Stimulated activated CD4-positive, alpha-beta T cell treated with anti-CD3 and anti-CD28 coated beads, Interleukin-12 subunit alpha, Interleukin-12 subunit beta, amount 100 ng/mL, for 4 hours (primary cell): ENCODE data around the gene RAB3IL1.
"Not testable (repeated sequence)": the region's sequence is repeated elsewhere in the genome, so short reads cannot be mapped to it uniquely, and the experiment has no call there.

Experiments
- DNase-seq: peaks from one replicate; pipeline ENCODE4 v3.0.0-alpha.2; 2020

RAB3IL1 gene, protein sequence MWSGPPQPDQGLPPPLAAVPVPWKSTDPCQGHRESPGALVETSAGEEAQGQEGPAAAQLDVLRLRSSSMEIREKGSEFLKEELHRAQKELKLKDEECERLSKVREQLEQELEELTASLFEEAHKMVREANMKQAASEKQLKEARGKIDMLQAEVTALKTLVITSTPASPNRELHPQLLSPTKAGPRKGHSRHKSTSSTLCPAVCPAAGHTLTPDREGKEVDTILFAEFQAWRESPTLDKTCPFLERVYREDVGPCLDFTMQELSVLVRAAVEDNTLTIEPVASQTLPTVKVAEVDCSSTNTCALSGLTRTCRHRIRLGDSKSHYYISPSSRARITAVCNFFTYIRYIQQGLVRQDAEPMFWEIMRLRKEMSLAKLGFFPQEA

DNA sequence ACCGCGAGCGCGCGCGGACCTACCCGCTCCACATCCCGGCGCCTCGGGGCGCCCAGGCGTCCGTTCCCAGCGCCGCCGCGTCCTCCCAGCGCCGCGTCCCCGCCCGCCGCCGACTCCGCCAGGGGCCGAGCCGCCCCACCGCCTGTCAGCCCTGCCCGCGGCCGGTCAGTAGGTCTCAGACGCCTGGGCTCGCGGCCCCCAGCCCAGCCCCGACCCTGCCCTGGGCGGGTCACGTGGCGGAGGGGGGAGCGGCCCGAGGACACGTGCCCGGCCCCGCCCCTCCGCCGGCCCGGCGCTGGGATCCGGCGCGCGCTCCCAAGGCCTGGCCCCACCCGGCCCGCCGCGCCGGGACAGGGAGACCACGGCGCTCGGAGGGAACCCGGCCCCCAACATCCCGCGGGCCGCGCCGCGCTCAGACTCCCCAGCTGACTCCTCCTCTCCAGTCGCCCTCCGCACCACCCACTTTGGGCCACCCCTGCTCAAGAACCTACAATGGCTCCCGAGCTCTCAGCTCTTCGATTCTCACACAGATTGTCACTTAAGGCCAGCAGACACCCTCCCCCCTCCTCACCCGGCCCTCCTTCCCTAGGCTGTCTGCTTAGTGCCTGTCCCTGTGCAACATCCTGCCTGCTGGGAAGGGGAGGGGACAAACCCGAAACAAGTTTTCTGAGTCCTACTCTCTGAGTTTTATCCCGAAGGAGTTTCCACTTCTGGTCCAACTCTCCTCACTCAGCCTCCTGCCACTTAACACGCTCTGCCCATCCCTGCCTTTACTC lies at the start of gene RAB3IL1:
Gene RAB3IL1, minus strand, starts transcription at position 233 of the 776 bp plus-strand sequence. Its CDS starts 199 bp downstream, at position 34.
- peak; percentile 16 for DNase-seq

DNA sequence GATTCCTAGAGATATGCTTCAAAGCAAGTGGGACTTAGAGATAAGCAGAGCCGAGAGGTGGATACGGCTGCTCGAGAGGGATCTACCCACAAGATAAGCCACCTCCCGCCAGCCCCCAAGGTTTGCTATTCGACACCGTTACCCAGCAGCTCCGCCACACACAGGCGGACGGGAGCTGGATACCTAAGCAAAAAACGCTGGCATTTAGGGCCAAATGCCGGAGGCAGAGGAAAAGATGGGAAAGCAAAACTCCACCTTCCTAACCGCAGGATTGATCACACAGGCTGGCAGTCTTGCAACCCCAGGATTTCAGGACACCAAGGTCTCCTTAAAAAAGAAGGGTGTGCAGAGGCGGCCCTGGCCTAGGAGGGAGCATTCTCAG lies 49.4 kb upstream of the RAB3IL1 start:
- peak; percentile 23 for DNase-seq

DNA sequence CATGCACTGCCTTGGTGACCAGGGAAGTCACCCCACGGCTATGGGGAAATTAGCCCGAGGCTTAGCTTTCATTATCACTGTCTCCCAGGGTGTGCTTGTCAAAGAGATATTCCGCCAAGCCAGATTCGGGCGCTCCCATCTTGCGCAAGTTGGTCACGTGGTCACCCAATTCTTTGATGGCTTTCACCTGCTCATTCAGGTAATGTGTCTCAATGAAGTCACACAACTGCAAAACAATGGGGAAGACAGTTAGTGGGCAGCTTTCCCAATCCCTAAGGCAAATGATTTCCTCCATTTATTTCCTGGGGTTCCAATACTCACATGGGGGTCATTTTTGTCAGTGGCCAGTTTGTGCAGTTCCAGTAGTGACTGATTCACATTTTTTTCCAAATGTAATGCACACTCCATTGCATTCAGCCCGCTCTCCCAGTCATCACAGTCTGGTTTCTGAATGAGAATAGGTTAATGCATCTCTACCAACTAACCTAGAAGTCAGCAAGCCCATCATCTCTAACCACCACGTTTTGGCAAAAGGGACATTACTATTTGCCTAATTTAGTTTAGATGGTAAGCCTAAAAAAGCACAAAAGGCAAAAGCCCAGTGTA lies 47.4 kb upstream of the RAB3IL1 start:
- DNase-seq = not testable (repeated sequence)

DNA sequence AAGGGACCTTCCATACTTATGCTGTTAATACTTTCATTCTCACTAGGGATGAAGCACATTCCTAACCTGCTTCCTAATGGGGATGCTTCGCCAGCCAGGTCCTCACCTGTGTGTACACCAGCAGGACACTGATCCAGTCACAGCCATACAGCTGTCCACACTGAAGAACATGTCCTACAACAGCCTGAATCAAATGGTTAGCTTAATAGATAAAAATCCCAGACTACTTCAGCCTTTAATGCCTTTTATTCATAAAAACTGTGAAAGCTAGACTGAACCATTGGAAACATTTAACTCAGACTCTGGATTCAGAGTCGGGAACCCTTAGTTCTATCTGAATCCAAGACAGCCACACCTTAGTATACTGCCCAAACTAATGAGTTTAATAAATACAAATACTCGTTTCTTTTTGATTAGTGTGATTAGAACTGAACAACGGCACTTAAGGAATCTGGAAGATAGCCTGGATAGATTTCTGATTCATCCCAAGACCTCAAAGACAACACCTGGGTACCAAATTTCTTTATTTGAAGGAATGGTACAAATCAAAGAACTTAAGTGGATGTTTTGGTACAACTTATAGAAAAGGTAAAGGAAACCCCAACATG lies 46.8 kb upstream of the RAB3IL1 start:
- no peak for DNase-seq

DNA sequence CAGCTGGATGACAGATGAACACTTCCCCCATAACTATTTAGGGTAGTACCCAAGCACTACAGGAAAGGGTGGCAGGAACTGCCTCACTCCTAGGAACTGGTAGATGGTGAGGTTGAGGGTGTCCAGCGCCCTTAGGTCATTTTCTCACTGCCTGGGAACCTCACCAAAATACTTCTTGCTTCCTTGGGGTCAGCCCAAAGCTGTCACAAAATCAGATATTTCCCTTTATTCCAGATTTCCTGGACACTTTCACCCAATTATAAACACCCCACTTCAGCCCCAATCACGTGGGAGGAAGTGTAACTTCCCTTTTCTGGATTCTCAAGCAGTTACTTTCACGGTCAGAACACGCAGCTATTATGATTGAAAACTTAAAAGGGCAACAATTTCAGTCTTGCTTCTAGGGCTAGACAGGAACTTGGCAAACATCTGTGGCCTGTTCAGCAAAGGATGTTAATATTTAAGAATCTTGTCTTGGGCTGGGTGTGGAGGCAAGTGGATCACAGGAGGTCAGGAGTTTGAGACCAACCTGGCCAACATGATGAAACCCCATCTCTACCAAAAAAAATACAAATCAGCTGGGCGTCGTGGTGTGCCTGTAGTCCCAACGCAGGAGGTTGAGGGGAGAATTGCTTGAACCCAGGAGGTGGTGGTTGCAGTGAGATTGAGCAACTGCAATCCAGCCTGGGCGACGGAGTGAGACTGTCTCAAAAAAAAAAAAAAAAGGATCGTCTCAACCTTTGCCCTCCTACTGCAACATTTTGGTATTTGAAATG lies 46.1 kb upstream of the RAB3IL1 start:
- no peak for DNase-seq

DNA sequence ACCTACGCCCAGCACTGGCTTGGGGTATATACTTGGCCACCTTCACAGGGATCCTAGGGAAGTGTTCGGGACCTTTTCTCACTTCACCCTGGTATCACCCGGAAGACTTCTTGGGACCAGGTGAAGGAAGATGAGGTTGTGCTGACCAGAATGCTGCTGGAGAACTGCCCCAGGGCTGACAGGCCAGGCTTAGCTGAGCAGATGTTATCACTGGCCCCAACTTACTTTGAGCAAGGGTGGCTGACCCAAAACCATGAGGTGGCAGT lies 45.6 kb upstream of the RAB3IL1 start:
- DNase-seq = no peak

DNA sequence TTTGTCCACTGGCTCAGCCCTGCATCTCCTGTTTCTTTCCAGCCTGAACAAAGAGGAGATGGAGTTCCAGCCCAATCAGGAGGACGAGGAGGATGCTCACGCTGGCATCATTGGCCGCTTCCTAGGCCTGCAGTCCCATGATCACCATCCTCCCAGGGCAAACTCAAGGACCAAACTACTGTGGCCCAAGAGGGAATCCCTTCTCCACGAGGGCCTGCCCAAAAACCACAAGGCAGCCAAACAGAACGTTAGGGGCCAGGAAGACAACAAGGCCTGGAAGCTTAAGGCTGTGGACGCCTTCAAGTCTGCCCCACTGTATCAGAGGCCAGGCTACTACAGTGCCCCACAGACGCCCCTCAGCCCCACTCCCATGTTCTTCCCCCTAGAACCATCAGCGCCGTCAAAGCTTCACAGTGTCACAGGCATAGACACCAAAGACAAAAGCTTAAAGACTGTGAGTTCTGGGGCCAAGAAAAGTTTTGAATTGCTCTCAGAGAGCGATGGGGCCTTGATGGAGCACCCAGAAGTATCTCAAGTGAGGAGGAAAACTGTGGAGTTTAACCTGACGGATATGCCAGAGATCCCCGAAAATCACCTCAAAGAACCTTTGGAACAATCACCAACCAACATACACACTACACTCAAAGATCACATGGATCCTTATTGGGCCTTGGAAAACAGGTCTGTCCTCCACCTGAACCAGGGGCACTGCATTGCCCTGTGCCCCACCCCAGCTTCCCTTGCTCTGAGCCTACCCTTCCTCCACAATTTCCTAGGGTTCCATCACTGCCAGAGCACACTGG lies 45.0 kb upstream of the RAB3IL1 start:
- DNase-seq = no peak

DNA sequence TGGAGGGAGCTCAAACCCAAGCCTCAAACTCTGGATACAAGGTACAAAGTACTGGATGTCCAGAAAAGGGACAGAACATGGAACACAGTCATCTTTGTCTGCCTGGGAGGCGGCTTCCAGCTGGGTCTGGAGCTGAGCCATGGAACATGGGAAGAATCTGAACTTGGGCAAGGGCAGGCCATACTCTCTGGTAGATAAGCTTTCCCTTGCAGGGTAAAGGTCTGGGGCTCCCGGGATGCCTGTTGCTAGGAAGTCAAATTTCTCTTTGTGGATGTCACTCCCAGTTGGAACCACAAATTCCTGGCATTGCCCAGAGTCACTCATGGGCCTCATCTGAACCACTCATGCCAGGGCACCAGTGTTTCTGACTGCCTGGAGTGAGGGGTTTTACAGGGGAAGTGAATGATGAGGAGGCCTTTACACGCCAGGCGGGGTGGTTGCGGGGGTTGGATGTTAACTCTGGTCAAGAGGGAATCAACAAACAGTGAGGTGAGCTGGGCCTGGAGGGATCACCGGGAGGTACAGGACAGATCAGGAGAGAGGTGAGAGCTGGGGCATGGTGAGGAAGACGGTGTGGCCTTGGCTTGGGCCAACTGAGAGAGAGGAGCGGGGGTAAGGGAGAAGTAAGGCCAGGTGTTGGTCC lies 44.3 kb upstream of the RAB3IL1 start:
- no peak for DNase-seq

DNA sequence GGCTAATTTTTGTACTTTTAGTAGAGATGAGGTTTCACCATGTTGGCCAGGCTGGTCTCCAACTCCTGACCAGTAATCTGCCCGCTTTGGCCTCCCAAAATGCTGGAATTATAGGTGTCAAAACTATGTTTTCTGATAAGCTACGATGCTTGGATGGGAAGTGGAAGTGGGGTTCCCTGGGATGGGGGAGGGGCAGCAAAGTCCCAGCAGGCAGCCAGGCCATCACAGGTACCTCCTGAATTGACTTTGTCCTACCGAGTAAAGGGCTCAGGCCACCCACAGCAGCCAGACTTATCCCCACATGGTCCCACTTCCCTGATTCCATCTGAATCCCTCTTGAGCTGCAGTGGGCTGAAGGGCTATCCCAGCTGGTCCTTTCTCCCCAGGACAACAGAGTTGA lies 43.2 kb upstream of the RAB3IL1 start:
- no peak for DNase-seq

DNA sequence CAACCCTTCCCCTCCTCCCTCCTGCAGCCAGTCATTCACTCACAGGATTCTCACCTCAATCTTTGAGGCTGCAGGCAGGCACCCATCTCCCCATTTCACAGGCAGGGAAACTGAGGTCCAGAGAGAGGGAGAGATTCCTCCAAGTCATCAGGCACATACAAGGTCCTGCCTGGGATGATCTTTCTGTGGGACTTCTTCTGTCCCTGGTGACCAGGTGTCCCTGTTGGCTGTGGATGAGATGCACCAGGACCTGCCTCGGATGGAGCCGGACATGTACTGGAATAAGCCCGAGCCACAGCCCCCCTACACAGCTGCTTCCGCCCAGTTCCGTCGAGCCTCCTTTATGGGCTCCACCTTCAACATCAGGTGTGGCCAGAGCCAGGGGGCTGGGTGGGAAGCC lies 42.3 kb upstream of the RAB3IL1 start:
- no peak for DNase-seq

DNA sequence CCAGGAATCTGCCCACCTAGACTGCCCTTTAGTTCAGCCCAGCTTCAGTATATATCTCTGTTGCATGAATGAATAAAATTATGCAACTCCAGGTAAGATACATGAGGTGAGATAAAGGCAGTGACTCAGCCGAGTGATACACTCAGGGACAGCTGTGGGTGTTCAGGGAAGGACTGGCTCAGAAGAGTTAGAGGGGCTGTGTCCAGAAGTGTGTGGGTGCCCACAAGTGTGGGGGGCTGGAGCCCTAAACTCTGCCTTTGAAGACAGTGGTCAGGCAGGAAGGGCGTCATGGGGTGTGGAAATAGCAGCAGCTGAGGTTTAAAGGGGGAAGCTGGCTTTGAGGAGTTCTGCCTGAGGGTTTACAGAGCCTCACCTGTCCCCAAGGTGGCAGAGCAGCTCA lies 41.7 kb upstream of the RAB3IL1 start:
- no peak for DNase-seq

DNA sequence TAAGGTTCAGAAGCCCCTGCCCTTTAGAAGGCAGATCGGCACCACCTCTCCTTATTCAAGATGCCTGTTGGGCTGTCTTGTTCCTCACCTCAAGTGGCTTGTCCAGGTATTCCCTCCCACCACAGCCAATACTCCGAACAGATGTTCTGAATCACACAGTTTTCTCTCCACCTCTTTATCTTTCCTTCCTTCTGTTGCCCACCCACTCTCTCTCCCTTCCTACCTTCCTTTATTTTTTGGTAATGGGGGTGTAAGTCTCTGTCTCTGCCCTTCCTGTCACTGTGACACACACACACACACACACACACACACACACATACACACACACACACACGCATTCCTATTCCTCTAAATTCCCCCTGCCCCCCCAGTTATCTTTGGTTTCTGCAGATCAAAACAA lies 41.2 kb upstream of the RAB3IL1 start:
- no peak for DNase-seq

DNA sequence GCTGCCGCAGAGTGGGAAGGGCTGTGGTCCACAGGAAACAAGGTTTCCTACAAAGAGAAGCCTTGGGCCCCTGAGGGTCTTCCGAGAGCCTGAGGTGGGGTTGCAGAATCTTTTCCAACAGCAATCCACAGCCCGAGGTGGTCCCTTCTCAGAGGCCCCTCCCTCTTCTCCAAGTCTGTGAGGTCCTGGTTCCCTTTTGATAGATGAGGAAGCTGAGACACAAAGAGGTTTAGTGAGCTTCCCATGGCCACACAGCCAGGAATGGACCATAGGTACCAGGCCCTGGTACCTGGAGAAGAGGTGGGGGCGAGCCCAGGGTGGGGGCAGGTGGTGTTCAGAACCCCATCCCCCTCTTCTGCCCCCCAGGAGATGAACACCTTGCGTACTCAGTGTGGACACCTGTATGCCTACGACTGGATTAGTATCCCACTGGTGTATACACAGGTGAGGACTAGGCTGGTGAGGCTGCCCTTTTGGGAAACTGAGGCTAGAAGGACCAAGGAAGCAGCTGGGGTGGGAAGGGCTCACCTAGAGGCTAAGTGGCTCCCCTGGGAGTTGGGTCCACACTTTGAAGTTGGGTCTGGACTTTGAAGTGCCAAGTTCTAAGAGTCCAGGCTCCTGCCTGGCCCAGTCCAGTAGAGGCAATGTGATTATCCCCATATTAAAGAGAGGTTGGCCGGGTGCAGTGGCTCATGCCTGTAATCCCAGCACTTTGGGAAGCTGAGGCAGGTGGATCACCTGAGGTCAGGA lies 39.8 kb upstream of the RAB3IL1 start:
- no peak for DNase-seq

DNA sequence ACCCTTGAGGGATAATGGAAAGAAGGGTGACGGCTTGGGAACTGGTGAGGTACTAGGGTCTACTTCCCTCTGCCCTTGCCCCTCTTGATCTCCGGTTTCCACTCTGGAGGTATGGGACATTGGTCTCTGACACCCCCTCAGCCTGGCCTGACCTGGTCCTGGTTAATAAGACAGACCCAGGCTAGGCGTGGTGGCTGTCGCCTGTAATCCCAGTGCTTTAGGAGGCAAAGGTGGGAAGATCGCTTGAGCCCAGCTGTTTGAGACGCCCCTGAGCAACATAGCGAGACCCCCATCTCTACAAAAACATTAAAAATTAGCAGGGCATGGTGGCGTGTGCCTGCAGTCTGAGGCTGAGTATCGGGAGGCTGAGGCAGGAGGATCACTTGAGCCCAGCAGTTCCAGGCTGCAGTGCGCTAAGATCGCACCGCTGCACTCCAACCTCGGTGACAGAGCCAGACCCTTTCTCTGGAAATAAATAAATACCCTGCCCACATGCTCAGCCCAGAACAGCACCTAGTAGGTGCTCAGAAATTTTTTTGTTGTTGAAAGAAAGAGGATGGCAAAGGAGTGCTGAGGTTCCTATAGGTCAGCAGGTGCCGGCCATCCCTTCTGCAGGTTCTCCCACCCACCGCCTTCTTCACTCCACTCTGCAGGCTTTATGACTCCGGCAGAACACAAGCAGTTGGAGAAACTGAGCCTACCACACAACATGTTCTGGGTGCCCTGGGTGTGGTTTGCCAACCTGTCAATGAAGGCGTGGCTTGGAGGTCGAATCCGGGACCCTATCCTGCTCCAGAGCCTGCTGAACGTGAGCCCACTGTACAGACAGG lies 39.0 kb upstream of the RAB3IL1 start:
- DNase-seq = no peak

DNA sequence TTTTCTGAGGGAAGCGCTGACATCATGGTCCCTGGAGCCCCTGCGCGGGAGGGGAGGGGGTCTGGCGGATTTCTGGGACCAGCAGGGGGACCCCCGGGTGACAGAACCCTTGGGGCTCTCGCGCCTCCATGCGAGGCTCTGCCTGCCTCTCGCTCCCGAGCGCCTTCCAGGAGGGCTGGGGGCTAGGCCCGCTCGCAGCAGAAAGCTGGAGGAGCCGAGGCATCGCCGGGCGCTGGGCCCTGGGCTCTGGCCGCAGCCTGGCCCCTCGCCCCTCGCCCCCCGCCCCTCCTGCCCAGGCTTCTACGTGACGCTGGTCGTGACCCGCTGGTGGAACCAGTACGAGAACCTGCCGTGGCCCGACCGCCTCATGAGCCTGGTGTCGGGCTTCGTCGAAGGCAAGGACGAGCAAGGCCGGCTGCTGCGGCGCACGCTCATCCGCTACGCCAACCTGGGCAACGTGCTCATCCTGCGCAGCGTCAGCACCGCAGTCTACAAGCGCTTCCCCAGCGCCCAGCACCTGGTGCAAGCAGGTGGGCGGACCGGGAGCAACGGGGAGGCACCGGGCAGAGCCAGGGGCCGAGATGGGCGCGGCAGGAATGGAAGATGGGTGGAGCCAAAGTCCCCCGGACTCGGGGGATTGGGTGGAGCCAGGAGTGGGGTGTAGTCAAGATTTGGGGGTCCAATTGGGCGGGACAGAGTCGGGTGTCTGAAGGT lies 38.2 kb upstream of the RAB3IL1 start:
- DNase-seq = peak; percentile 18

DNA sequence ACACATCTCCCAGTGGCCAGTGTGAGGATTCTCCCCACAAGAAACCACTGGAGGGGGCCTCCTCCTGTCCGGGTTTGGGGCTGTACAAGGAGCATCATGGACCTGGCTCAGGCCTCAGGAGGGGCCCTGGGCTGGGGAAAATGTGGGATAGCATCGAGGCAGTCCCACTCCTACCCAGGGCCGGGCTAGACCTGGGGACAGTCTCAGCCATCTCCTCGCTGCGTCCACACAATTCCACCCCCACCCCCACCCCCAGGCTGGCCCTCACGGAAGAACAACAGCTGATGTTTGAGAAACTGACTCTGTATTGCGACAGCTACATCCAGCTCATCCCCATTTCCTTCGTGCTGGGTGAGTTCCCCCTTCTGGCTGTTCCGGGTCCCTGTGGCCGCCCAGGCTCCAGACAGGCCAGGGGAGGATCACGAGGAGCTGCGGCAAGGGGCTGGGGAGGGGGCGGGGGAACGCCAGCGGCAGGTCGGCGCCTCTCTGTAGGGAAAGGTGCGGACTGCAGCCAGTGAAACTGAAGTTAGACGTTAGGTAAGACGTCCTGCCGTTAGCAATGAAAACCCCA lies 37.6 kb upstream of the RAB3IL1 start:
- DNase-seq = no peak

DNA sequence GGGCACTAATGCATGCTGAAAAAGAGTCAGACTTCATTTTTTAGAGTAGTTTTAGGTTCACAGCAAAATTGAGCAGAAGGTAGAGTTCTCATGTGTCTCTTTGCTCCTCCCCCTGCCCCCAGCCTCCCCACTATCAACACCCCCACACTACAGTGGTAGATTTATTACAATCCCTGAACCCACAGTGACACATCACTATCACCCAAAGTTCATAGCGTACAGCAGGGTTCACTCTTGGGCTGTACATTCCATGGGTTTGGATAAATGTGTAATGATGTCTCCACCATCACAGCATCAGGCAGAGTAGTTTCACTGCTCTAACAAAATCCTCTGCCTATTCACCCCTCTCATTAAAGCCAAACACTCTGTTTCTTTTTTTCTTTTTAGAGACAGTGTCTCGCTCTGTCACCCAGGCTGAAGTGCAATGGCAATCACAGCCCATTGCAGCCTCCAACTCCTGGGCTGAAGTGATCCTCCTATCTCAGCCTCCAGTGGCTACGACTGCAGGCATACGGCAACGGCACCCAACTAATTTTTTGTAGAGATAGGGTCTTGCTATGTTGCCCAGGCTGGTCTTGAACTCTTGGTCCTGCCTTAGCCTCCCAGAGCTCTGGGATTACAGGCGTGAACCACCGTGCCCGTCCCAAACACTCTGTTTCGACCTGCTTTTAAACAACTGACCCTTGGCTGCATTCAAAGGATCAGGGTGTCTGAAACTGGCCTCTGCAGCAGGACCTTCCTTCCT lies 36.9 kb upstream of the RAB3IL1 start:
- DNase-seq = no peak

DNA sequence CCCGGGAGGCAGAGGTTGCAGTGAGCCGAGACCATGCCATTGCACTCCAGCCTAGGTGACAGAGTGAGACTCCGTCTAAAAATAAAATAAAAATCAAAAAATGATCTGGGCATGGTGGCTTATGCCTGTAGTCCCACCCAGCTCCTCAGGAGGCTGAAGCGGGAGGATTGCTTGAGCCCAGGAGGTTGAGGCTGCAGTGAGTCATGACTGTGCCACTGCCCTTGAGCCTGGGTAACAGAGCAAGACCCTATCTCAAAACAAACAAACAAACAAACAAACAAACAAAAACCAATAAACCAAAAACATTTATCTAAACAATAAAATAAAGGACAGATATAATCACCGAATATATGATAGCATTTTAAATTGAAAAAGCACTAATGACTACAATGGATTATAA lies 36.3 kb upstream of the RAB3IL1 start:
- not testable (repeated sequence) for DNase-seq
